Neural cell (in vitro differentiated cells): ENCODE measurements around the gene LRP8.

Experiments used
- CTCF ChIP-seq: fragments of 450-650 bp; IDR thresholded peaks from 2 replicates; pipeline ENCODE4 v1.5.1; 2014; ENCODE audit warnings: antibody characterized with exemption, mild to moderate bottlenecking, moderate library complexity; ENCODE audit not compliant: poor library complexity, severe bottlenecking
- EP300 ChIP-seq: fragments of 450-650 bp; conservative IDR thresholded peaks from 2 replicates; pipeline ENCODE4 v1.6.1; 2014; ENCODE audit warnings: antibody characterized with exemption, mild to moderate bottlenecking, moderate library complexity; ENCODE audit not compliant: poor library complexity, severe bottlenecking
- MXI1 ChIP-seq: fragments of 450-650 bp; conservative IDR thresholded peaks from 2 replicates; pipeline ENCODE4 v1.6.1; 2014; ENCODE audit warnings: antibody characterized with exemption, mild to moderate bottlenecking; ENCODE audit not compliant: poor library complexity, severe bottlenecking
- POLR2AphosphoS5 ChIP-seq: IDR thresholded peaks from 2 replicates; pipeline ENCODE4 v1.6.1; 2012
- SMC3 ChIP-seq: fragments of 450-650 bp; conservative IDR thresholded peaks from 2 replicates; pipeline ENCODE4 v1.6.1; 2014; ENCODE audit warnings: antibody characterized with exemption, mild to moderate bottlenecking, moderate library complexity; ENCODE audit not compliant: poor library complexity

DNA sequence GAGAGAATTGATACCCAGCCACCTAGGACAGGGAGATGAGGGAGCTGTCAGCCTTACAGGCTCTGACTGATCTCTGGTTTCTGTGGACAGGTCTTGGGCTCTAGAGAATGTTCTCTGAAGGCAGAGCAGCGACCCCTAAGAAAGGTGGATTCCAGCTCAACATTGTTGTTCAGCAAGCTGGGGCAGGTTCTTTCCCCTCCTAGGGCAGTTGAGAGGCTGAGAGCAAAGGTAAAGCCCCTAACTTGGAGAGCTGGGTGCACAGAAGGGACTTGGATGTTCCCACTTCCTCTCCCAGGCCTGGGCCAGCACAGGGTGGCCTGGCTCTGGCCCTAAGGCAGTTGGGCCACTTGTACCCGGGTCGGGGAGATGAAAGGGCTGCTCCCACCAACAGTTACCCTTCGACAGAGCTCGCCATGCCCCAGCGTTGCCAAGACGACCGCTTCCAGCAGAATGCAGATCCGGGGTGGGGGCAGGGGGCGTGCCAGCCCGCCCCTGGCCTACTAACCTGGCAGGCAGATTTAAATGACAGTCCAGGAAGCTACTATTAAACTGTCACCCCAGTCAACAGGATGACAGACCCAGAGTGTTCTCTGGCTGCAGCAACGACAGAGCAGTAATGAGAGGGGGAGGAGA lies 31.6 kb downstream of the LRP8 start:
- TF ChIP-seq CTCF (no peak), MXI1 (no peak), POLR2AphosphoS5 (peak; percentile 75), SMC3 (peak; percentile 12), EP300 (peak; percentile 90)
